Loucy (cell line): ENCODE measurements around the gene ZNF358.

Experiments
- CTCF ChIP-seq: fragments of 200-600 bp; sonication (generic); conservative IDR thresholded peaks from 2 replicates; pipeline ENCODE4 v1.5.1; 2014; ENCODE audit warnings: mild to moderate bottlenecking, antibody characterized with exemption, low read length
- EZH2phosphoT487 ChIP-seq: fragments of 200-600 bp; IDR thresholded peaks from 2 replicates; pipeline ENCODE4 v1.6.1; 2018; ENCODE audit warnings: antibody characterized with exemption, mild to moderate bottlenecking, moderate library complexity, borderline replicate concordance

- TF ChIP-seq CTCF (no peak), EZH2phosphoT487 (no peak)
Observed at GRCh38 chr19:7504684-7505083, 11.2 kb upstream of the ZNF358 start.
